Muscle layer of duodenum (tissue), 2 donors: ENCODE measurements around the gene EGLN1.

Experiments
- H3K27ac ChIP-seq: one replicate; pipeline ENCODE4 v1.7.0; 2013; ENCODE audit warnings: mild to moderate bottlenecking, low read length
- H3K27me3 ChIP-seq: one replicate; pipeline ENCODE4 v1.7.0; 2013; ENCODE audit warnings: low read depth, mild to moderate bottlenecking, control low read depth, low read length
- H3K36me3 ChIP-seq, 2 donors: one replicate each; pipeline ENCODE4 v1.7.0; 2013; ENCODE audit warnings: low read length in 2 of 2, control low read depth in 1 of 2, mild to moderate bottlenecking in 1 of 2; ENCODE audit not compliant: insufficient read depth in 2 of 2, control insufficient read depth in 1 of 2
- H3K4me1 ChIP-seq, 2 donors: one replicate each; pipeline ENCODE4 v1.7.0; 2013; ENCODE audit warnings: low read length in 2 of 2, mild to moderate bottlenecking in 2 of 2, control low read depth in 1 of 2, moderate library complexity in 1 of 2; ENCODE audit not compliant: insufficient read depth in 2 of 2, control insufficient read depth in 1 of 2
- H3K4me3 ChIP-seq, 2 donors: one replicate each; pipeline ENCODE4 v1.7.0; 2013; ENCODE audit warnings: low read length in 2 of 2, low read depth in 1 of 2, mild to moderate bottlenecking in 1 of 2
- H3K9me3 ChIP-seq, 2 donors: one replicate each; pipeline ENCODE4 v1.7.0; 2013; ENCODE audit warnings: low read length in 2 of 2, control low read depth in 1 of 2, mild to moderate bottlenecking in 1 of 2; ENCODE audit not compliant: control insufficient read depth in 1 of 2
- donor health status: healthy.

EGLN1 gene

DNA sequence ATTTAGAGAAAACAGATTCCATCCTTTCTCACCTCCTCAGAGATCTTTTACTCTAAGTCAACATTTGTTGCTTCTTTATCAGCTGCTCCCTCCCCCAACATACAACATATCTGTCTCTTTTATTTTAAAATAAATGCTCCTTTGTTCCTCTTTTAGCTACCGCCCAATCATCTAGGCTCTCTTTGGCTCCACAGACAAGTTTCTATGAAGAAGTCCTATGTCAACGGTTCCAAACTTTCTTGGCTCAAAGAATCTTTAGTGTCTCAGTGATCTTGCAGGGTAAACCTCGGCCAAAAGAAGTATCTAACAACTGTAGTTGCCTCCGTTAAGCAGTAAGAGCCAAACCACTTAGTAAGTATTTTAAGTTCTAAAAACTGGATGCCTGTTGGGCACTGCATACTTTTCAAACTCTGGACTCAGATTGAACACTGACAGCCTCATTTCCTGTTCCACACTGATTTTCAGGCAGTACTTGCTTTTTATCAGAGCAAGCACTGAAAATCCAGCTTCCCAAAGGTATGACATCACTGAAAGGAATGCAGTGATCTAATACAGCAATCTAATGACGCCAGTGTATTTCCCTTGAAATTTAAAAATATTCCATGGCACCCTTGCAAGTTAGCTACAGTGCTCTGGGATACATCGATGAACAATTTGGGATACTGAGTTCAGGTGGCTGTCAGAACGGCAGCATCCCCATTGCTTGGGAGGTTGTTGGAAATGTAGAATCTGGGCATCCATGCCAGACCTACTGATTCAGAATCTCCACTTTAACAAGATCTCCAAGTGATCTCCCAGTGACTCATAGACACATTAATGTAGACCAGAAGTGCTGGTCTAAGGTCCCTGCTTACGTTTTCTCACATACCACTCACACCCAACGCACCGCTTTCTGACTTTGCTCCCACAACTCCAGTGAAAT is 26.8 kb downstream of the EGLN1 start:
- peaks cover 4 to 21% of the 10 kb centered on the region in 2 donors for H3K4me1 ChIP-seq
- H3K9me3 ChIP-seq: no peaks in the 10 kb centered on the region
- H3K27me3 ChIP-seq: no peaks in the 10 kb centered on the region
- H3K4me3 ChIP-seq: peak overlapping the region; percentile 2 to 6
- H3K36me3 ChIP-seq: no peaks in the 10 kb centered on the region
- peak overlapping the region; percentile 66 for H3K27ac ChIP-seq

DNA sequence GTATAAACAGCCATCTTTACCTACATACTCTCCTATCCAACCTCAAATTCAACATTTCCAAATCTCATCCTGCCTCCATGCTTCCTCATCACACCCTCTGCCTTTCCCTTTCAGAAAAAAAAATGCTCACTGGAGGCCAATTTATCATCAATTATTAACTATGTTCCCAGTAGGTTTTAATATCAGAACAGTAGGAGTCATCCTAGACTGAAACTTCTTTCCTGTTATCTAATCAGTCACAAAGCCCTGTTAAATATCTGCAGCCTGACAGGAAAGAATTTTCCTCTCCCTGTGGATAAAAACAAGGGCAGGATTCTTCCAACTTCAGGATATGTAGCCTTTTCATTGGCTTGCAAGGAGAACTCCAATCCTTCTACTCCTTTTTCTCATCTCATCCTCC is 28.4 kb downstream of the EGLN1 start:
- H3K36me3 ChIP-seq: no peaks in the 10 kb centered on the region
- H3K27ac ChIP-seq: no peak overlapping the region
- no peaks in the 10 kb centered on the region for H3K9me3 ChIP-seq
- no peak overlapping the region for H3K4me3 ChIP-seq
- H3K27me3 ChIP-seq: no peaks in the 10 kb centered on the region
- peaks cover 4 to 21% of the 10 kb centered on the region in 2 donors for H3K4me1 ChIP-seq

DNA sequence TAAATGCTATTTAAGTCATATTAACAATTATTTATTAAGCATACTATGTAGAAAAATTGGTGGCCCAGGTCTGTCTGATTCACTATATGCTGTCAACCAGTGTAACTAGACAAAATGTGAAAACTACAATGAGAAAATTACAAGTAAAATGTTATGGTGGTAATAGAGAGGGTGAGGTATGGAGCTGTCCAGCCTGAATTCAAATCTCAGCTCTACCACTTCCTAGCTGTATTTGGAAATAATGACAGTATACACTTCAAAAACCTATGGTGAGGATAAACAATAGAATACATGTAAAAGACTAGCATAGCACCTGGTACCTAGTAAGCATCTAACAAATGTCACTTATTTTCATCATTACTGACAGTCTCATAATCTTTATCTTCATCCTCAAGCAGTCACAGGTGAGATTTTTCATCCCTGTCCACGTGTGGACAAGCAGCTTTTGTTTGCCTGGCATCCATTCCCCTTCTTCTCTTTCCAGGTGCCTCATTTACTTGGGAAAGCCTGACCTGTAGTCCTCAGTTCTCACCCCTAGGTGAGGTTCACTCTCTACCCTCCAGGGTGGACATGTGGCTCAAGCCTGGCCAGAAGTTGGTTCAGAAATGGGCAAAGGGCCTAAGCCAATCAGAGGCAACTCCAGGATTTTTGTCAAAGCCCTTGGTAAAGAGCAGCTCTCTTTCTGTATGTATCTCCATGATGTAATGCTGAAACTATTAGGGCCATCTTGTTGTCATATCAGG is 29.5 kb downstream of the EGLN1 start:
- H3K27me3 ChIP-seq: no peaks in the 10 kb centered on the region
- H3K4me1 ChIP-seq: peaks cover 4 to 21% of the 10 kb centered on the region in 2 donors
- H3K36me3 ChIP-seq: no peaks in the 10 kb centered on the region
- no peak overlapping the region for H3K27ac ChIP-seq
- no peak overlapping the region for H3K4me3 ChIP-seq
- H3K9me3 ChIP-seq: no peaks in the 10 kb centered on the region

DNA sequence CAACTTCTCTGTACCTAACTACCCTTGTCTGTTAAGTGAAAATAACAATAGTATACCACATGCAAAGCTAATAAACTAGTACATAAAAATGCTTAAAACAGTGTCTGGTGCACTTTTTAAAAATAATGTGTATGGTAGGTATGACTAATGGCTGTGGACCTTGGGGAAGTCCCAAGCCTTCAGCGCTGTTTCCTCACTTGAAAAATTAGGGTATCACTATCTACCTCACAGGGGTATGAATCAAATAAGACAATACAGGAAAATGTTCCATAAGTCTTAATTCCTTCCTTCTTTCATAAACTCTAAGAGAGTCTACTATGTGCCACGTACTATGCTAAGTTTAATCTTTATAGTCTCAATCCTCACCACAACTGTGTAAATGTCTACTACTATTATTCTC is 32.0 kb downstream of the EGLN1 start:
- peaks cover 0 to 14% of the 10 kb centered on the region in 2 donors for H3K4me1 ChIP-seq
- no peaks in the 10 kb centered on the region for H3K9me3 ChIP-seq

DNA sequence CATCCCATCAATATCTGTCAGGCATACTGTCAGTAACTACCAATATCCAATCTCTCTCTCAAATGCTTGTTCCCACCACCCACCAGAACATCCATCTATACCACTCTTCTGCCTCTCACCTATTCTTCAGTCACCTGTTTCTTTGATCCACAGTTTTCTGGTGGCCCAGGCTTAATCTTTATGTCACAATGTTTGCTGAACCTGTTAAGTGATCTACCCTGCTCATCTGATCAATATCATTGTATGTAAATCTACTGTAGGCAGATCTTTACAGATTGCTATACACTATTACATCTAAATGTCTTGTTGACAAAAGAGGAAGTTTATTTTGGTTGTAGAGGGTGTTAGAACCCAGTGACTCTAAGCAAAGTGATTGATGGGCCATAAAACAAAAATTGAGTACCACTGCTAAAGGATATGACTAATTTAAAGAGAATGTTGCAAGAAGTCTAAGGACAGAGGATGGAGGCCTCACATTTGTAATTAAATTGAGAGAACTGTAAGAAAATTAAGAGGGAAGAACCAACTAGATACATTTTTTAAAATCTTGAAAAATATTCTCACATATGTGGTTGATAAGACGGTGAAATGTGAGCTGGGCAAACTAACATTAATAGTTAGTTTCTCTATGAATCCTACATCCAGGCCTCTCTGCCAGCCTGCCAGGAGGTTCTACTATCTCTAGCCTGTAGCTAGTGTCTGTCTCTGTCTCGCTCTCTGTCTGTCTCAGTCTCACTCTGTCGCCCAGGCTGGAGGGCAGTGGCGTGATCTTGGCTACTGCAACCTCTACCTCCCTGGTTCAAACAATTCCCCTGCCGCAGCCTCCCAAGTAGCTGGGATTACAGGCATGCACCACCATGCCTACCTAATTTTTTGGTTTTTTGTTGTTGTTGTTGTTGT is 34.1 kb downstream of the EGLN1 start:
- Histone ChIP-seq H3K36me3 (no peaks in the 10 kb centered on the region), H3K27me3 (no peaks in the 10 kb centered on the region), H3K27ac (no peak overlapping the region), H3K4me1 (peaks cover 0 to 11% of the 10 kb centered on the region in 2 donors), H3K9me3 (no peaks in the 10 kb centered on the region), H3K4me3 (no peak overlapping the region)

More for the DNA sequence above, 32.0 kb downstream of the EGLN1 start:
- Histone ChIP-seq H3K27ac (no peak overlapping the region), H3K4me3 (no peak overlapping the region), H3K36me3 (no peaks in the 10 kb centered on the region), H3K27me3 (no peaks in the 10 kb centered on the region)

DNA sequence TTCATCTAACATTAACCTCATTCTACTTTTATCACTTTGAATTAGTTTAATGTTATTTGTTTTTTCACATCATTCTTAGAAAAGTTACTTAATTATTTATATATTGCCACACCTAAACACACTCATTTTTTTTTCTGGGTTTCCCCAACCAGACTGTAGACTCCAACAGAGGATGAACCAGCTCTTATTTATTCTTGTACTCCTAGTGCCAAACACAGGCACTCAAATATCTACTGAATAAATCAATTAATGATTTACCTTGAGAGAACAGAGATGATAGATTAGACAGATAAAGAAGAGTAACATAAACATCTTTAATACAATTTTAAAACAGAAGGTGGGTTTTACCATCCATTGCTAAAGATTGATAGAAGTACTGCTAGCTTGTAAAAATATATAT is 35.6 kb downstream of the EGLN1 start:
- peaks cover 0 to 23% of the 10 kb centered on the region in 2 donors for H3K4me1 ChIP-seq
- no peaks in the 10 kb centered on the region for H3K27me3 ChIP-seq
- no peaks in the 10 kb centered on the region for H3K9me3 ChIP-seq
- no peak overlapping the region for H3K4me3 ChIP-seq
- H3K36me3 ChIP-seq: no peaks in the 10 kb centered on the region
- H3K27ac ChIP-seq: no peak overlapping the region

DNA sequence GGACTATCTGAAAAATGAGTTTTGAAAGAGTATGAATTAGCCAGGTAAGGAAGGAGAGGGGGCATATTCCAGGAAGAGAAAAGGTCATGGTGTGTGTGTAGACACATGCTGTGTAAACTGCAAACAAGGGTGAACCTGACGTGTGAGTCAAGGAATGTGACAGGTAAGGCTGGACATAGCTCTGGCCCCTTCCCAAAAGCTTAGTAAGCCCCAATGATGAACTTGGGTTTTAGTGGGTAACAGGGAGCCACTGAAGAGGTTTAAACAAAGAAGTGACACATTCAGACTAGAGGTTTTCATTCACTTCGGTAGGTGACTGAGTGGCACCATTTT is 36.7 kb downstream of the EGLN1 start:
- H3K9me3 ChIP-seq: no peaks in the 10 kb centered on the region
- no peak overlapping the region for H3K4me3 ChIP-seq
- no peak overlapping the region for H3K27ac ChIP-seq
- no peaks in the 10 kb centered on the region for H3K27me3 ChIP-seq
- H3K4me1 ChIP-seq: peaks cover 0 to 24% of the 10 kb centered on the region in 2 donors
- H3K36me3 ChIP-seq: no peaks in the 10 kb centered on the region

DNA sequence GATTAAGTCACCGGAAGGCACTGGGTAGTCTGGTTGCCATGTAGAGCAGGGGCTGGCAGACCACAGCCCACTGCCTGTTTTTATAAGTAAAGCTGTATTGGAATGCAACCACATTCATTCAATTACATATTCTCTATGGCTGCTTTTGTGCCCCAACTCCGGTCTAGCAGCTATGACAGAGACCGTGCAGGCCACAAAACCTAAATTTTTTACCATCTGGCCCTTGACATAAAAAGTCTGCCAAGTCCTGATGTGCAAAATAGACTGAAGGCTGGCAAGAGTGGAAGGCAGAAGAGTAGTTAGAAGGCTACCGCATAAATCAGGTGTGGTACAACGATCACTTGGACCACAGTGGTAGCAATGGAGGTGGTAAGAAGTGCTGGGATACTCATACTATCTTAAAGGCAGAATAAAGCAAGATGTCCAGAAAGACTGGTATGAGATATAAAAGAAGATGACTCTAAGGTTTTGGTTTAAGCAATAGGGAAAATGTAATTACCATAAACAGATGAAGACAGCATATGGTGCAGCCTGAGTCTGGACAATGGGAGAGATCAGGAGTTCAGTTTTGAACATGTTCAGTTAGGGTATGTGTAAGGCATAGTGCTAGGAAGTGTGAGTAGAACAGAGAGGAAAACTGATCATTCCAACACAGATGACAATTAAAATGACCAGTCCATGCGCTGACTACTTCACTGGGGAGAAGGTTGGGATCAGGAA is 37.2 kb downstream of the EGLN1 start:
- no peak overlapping the region for H3K27ac ChIP-seq
- no peaks in the 10 kb centered on the region for H3K9me3 ChIP-seq
- H3K36me3 ChIP-seq: no peaks in the 10 kb centered on the region
- H3K27me3 ChIP-seq: no peaks in the 10 kb centered on the region
- no peak overlapping the region for H3K4me3 ChIP-seq
- peaks cover 0 to 24% of the 10 kb centered on the region in 2 donors for H3K4me1 ChIP-seq

DNA sequence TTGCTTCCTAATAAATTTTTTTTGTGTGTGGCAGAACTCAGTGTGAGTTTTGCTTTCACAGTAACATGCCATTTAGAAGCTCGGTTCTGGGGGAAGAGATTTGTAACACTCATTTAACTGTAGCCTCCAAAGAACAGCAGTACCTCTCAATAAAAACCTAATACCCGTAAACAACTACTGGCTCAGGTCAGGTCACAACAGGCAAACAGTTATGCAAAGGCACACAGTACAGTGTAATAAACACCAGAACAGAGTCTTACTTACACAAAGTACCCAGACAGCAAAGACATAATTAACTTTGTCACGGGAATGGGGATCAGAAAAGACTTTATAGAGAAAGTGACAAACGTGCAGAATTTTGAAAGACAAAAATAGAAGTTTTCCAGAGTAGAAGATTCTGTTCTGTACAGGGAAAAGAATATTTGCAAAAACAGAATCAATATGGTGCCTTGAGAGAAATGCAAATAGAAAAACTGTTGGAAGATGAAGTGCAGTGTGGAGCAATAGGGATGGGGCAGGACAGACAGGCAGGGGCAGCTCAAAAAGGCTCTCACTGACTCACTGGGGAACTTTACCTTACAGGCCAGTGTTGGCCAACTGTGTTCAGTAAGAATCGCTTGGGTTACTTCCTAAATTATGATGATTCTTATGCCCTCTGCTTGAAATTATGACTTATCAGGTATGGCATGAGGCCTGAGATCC is 38.8 kb downstream of the EGLN1 start:
- Histone ChIP-seq H3K4me1 (peaks cover 0 to 27% of the 10 kb centered on the region in 2 donors), H3K27me3 (no peaks in the 10 kb centered on the region), H3K4me3 (no peak overlapping the region), H3K9me3 (no peaks in the 10 kb centered on the region), H3K27ac (no peak overlapping the region), H3K36me3 (no peaks in the 10 kb centered on the region)

DNA sequence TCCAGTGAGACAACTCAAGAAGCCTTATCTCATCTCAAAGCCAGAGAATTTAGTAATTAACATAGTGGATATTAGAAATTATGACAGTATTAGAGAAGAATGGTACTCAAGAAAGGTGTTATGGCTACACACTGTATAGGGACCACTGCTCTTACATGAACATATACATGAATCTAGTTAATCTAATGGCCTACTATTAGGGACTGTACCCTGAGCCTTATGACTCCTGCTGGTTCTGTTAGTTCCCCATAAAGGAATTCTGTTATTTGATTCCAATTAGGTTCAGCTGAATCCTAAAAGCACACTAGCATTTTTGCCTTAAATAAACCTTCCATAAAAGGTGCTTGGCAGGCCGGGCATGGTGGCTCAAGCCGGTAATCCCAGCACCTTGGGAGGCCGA is 39.7 kb downstream of the EGLN1 start:
- Histone ChIP-seq H3K36me3 (no peaks in the 10 kb centered on the region), H3K4me3 (no peak overlapping the region), H3K27ac (no peak overlapping the region), H3K27me3 (no peaks in the 10 kb centered on the region), H3K9me3 (no peaks in the 10 kb centered on the region), H3K4me1 (peaks cover 0 to 27% of the 10 kb centered on the region in 2 donors)
